ENCODE measurements around the gene MYRFL.
"Not testable (repeated sequence)": the region's sequence is repeated elsewhere in the genome, so short reads cannot be mapped to it uniquely, and the experiment has no call there.

The MYRFL gene

DNA sequence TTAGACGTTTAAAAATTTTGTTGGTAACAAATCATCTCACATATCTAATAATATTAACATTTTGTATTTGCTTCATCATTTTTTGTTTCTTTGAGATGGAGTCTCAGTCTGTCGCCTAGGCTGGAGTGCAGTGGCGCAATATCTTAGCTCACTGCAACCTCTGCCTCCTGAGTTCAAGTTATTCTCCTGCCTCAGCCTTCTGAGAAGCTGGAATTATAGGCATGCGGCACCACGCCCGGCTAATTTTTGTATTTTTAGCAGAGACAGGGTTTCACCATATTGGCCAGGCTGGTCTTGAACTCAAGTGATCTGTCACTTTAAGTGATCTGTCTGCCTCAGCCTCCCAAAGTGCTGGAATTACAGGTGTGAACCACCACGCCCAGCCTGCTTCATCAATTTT, 169.1 kb downstream of the MYRFL start:
- FAIRE-seq: not testable (repeated sequence)

DNA sequence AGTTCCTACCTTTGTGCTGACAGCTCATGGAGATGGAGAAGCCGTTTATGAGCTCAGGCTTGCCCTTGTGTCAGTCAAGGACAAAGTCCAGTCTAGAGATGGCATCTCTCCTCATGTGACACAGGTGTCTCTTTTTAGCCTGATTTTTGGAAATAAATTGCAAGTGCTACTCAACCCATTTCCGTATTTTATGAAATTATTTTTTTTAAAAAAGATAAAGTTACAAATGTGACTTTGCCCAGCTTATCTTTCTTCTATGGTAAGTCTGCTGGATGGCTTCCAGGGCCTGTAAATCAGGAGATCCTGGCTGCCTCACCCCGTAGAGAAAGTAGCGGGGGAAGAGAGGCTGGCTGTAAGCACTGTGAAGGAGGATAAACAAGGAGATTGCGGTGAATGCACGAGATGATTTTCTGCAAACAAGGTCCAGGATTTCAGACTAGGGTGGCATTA, 169.7 kb downstream of the MYRFL start:
- FAIRE-seq: no peak

DNA sequence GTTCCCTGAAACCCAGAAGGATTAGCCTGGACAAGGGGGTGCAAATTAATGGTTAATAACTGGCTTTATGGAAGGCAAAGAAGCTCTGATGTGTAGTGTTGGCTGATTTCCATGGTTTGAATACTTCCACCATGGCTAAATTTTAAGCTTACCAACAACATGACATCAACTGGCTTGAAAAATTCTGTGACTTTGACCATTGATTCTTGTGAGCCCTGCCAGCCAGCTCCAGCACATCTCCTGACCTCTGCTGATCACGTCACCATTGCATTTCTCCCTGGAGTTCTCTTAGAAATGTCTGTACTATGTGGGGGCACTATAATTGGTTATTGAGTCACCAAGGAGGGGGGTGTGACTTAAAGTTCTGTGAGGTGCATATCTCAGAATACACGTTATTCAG, 171.2 kb downstream of the MYRFL start:
- no peak for FAIRE-seq

DNA sequence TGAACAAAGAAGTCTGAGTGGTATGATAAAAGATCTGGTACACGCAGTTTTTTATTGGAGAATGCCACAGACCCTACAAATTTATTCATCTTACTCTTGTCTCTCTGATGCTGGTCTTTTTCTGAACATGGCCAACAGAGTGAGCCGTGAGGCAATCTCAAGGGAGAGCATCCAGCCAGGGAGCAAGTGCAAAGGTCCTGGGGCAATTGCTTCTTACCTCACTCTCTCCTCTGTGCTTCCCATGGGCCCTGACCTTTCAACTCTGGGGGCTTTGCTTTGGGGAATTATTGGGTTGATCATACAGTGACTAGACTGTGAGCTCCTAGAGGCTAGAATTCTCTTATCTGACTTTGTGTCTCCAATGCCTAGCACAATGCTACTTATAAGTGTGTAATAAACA, 171.7 kb downstream of the MYRFL start:
- FAIRE-seq: no peak

DNA sequence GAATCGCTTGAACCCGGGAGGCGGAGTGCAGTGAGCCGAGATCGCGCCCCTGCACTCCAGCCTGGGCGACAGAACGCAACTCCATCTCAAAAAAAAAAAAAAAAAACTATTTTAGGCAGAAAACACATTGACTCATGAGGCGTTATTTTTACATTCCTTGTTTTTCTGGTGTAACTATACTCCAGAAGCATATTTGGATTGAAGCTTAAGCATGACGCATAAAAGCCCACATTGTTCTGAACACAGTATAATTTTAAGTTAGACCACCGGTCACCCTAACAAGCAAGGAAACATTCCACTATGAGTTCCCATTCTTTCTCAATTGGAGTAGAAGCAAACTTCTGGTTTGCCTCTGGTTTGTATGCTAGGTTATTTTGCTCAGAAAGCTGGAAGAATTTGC, 173.0 kb downstream of the MYRFL start:
- FAIRE-seq: no peak

DNA sequence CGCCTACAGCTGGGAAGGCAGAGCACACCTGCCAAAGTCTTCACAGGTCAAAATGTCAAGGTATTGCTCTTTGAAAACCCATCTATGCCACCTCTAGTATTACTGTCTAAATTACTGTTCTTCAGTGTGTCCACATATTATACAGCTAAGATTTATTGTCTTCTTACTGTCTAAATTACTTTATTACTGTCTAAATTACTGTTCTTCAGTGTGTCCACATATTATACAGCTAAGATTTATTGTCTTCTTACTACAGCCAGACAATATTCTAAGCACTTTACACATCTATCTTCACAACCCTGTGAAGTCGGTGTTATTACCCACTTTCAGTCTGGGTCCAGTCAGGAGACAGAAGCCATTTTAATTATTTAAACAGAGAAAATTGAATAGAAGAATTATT, 173.9 kb downstream of the MYRFL start:
- FAIRE-seq: no peak

DNA sequence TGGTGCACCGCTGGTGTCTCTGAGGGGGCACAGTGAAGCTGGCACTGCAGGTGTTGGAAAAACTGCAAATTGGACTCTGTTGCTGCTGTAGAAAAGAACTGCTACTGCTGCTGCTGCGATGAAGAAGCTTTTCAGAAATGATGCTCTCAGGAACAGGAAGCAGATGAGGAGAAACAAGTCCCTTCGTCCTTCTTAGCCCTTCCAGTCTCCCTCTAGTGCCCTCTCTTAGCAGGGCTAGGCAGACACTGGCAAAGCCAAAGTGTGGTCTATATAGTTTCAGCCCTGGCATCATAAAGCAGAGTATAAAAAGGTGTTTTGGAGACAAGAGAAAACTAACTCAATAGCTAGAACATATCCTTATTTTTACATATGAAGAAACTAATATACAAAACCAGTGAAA, 174.5 kb downstream of the MYRFL start:
- no peak for FAIRE-seq

DNA sequence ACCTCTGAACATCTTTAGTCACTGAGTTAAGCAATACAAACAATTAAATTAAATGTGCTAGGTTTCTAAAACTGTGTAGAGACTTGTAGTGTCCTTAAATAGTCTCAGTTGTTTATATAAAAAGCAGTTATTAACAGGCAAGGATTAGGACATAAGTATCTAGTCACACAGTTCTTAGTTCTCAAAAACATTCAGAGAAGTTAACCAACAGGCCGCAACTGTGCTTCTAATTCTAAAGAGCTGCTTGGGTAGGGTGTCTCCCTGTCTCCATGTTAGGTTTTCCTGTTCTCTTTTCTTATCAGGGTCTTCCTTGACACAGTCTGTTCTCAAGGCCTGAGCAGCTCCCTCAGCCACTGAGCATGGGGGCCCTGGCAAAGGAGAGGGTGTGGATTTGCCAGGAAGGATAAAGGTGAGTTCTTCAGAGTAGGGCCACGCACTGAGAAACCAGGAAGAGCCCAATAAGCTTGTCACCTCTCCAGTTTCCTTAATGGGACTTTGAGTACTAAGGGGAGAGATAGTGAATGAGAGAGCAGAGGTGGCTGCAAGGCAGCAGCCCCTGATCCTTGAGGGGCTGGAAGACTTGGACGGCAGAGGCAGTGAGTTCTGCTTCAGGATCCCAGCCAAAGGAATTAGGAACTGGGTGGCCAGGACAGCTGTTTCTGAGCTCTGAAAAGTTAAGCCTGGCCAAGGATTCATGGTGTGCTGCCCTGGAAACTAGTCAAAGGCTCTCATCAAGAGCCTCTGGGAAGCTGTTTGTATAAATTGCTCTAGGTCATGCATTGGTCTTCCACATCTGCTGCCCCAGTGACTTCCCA, 177.3 kb downstream of the MYRFL start:
- no peak for FAIRE-seq

DNA sequence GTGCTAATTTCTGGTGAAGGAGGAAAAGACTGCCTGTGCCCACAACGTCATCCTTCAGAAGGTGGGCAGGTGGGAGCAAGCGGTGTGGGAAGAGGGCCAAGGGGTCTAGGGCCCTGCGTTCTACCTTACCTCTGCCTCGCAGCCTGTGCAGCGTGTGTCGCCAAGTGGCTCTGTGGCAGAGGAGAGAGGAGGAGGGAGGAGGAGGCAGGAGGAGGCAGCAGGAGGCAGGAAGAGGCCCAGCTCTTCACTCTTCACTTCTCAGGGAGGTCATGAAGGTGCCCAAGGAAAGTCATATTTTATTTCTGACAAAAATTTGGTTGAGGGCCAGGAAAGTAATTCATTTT, 177.9 kb downstream of the MYRFL start:
- no peak for FAIRE-seq

DNA sequence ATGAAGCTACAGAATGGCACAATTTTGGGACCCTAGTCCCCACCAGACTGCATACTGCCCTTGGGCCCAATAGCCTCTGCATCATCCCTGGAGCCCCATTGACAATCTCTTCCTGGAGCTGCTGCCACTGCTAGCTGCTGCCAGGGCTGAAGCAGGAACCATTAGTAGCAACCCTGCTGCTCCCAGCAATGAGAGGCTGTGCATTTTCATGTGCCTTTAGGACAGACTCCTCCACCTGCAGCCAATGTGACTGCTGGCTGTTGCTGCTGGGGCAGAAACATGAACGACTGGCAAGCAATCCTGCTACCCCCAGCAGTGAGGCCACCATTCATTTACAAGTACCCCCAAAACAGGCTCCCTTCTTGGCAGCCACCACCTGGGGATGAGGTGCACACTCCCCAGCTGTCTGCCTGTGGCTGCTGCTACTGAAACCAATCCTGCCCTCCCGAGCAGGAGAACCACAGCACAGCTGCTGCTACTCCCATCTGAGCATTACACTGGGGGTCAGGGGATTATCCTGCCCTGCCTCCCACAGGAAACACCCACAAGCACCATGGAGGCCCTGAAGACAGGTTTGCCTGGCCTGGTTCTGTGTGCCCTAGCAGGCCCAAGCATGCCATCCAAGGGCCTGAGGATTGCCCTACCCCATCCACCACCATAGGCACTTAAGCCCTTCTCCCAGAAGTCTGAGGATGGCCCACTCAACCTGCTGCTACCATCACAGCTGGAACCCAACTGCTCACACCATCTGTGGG, 181.0 kb downstream of the MYRFL start:
- FAIRE-seq: no peak

DNA sequence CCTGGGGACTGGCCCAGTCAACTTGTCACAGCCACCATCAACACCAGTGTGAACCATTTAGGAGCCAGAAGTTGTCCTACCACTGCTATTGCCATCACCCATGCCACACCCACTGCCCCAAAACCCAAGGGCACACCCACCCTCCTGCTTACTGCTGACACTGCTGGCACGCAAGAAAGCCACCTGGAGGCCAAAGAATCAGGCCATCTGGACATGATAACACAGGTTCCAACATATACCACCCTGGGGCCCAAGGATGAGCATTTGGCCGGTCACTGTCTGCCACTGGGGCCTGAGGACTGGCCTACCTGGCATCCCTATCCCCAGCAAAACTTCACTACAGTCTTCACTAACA, 181.6 kb downstream of the MYRFL start:
- no peak for FAIRE-seq

DNA sequence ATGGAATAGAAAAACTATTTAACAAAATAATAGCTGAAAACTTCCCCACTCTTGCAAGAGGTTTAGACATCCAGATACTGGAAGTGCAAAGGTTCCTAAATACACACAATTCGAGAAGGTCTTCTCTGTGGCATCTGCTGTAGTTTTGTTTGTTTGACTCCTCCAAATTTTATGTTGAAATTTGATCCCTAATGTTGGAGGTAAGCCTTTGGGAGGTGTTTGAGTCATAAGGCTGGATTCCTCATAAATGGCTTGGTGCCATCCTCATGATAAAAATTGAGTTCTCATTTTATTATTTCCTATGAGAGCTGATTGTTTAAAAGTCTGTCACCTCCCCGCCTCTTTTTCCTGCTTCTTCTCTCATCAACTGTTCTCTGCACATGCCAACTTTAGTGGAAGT, 182.7 kb downstream of the MYRFL start:
- no peak for FAIRE-seq

All from A204.1 (cell line).